ENCODE data around the gene VAV1. TPM values are rescaled to one million over a fixed set of nuclear protein-coding genes. Genes with fewer than 3 reads are reported as not detected.

Gene VAV1
- total and polyA plus RNA-seq, 2 of the 13 experiments (the other 11 are each of a cell fraction or from before 2014, with no cell fraction given) = not detected

GRCh38 chr19:6791237-6791636, 18.7 kb downstream of the VAV1 start:
- Histone ChIP-seq H3K9ac (ENCODE audit: insufficient read depth, low read depth, low read length) (no peak overlapping the region), H2AFZ (ENCODE audit: low read length) (no peak overlapping the region), H3K36me3 (replicated peaks in 1 of 2; ENCODE audit: control insufficient read depth in 1 of 2, insufficient read depth in 2 of 2, low read length in 2 of 2) (no peaks in the 10 kb centered on the region), H3K4me1 (ENCODE audit: insufficient read depth, low read length) (no peaks in the 10 kb centered on the region), H3K4me3 (replicated peaks in 1 of 3; ENCODE audit: insufficient read depth in 1 of 3, low read depth in 2 of 3, low read length in 3 of 3) (no peak overlapping the region), H3K79me2 (ENCODE audit: insufficient read depth, low read length) (no peaks in the 10 kb centered on the region), H3K4me2 (ENCODE audit: low read depth, low read length) (no peak overlapping the region), H3K9me3 (ENCODE audit: low read length) (peaks cover 6% of the 10 kb centered on the region; the same call in 1 of the 2 replicates), H3K27me3 (ENCODE audit: control insufficient read depth in 1 of 2, insufficient read depth in 2 of 2, low read length in 2 of 2) (peaks cover 0 to 1% of the 10 kb centered on the region in 2 experiments; a peak in 1 of 5 replicates), H3K27ac (ENCODE audit: extremely low read length, insufficient read depth, low read length) (no peak overlapping the region), H4K20me1 (ENCODE audit: insufficient read depth, low read length) (no peaks in the 10 kb centered on the region)
- intact Hi-C loops (cut with micrococcal nuclease; ENCODE audit: unreplicated experiment) (no loop called here), in situ Hi-C loops (cut with HindIII; ENCODE audit: extremely low pct_ligation_motif_present, low pct_unique_long_range_greater_than_20kb) (no loop called here)
- ChIA-PET CTCF (ENCODE audit: low intra/inter-chr PET ratio, low total read pairs) (no interaction called here), POLR2A (no interaction called here)
- FAIRE-seq = no peak
- DNase-seq (ENCODE audit: low spot score) = no peak
- no peak for ATAC-seq
- TF ChIP-seq ZSCAN29 (CRISPR knock-in tag; conservative IDR thresholded peaks at IDR 0.05) (no peak), KLF11 (CRISPR knock-in tag; IDR thresholded peaks at IDR 0.05) (no peak), NFIB (CRISPR knock-in tag; IDR thresholded peaks at IDR 0.05; ENCODE audit: borderline replicate concordance) (no peak), ATF2 (CRISPR knock-in tag; IDR thresholded peaks at IDR 0.05) (no peak), RXRA (CRISPR knock-in tag; IDR thresholded peaks at IDR 0.05) (no peak), BRCA1 (CRISPR knock-in tag; IDR thresholded peaks at IDR 0.05) (no peak), BATF2 (CRISPR knock-in tag; IDR thresholded peaks at IDR 0.05) (no peak), ZNF224 (CRISPR knock-in tag; IDR thresholded peaks at IDR 0.05) (no peak), ATRX (CRISPR knock-in tag; IDR thresholded peaks at IDR 0.05; ENCODE audit: borderline replicate concordance) (no peak), MYNN (CRISPR knock-in tag; IDR thresholded peaks at IDR 0.05; ENCODE audit: low read depth) (no peak), CHCHD3 (CRISPR knock-in tag; IDR thresholded peaks at IDR 0.05) (no peak)
- no TSS peak for BruUV-seq (replicated peaks)
- WGBS (ENCODE audit: low lambda C conversion rate) = 1% methylated on average over 6 of the region's 6 CpGs
